ENCODE results near the gene CACNA2D4.

GRCh38 chr12:1947081-1947480 lies 28.6 kb upstream of the CACNA2D4 start:
- TF ChIP-seq, protein P1, sequence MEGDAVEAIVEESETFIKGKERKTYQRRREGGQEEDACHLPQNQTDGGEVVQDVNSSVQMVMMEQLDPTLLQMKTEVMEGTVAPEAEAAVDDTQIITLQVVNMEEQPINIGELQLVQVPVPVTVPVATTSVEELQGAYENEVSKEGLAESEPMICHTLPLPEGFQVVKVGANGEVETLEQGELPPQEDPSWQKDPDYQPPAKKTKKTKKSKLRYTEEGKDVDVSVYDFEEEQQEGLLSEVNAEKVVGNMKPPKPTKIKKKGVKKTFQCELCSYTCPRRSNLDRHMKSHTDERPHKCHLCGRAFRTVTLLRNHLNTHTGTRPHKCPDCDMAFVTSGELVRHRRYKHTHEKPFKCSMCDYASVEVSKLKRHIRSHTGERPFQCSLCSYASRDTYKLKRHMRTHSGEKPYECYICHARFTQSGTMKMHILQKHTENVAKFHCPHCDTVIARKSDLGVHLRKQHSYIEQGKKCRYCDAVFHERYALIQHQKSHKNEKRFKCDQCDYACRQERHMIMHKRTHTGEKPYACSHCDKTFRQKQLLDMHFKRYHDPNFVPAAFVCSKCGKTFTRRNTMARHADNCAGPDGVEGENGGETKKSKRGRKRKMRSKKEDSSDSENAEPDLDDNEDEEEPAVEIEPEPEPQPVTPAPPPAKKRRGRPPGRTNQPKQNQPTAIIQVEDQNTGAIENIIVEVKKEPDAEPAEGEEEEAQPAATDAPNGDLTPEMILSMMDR (IDR thresholded peaks at IDR 0.05): no peak
- TF ChIP-seq POLR2A (IDR thresholded peaks at IDR 0.05): no peak
- TF ChIP-seq EP300 (IDR thresholded peaks at IDR 0.05): no peak

All from gastroesophageal sphincter (tissue), 3 donors.